UCSD-AML1 (cell line): ENCODE results near the gene MEGF11.
A peak's percentile ranks its signal among the peaks of the same experiment; 100 is the strongest.

Experiments used
- DNase-seq: peaks from one replicate; lab custom pipeline; 2025; ENCODE audit not compliant: unreplicated experiment; lab: John Stamatoyannopoulos, UW

Gene MEGF11

DNA sequence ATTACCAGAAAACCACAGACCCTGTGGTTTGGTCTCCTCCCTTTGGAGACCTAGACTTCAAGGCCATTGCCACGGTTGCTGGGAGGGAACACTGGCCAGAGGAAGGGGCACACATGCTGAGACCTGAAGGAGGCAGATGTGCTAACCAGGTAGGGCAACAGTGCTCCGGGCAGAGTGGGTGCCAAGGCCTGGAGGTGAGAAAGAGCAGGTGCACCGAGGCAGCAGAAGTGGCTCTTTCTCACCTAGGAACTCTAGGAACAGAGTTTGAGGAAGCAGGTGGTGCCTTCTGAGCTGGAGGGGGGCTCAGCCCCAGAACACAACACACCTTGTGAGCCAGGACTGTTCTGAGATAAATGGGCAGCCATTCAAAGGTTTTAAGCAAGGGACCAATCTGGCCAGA lies 106.1 kb downstream of the MEGF11 start:
- DNase-seq: peak; percentile 49

DNA sequence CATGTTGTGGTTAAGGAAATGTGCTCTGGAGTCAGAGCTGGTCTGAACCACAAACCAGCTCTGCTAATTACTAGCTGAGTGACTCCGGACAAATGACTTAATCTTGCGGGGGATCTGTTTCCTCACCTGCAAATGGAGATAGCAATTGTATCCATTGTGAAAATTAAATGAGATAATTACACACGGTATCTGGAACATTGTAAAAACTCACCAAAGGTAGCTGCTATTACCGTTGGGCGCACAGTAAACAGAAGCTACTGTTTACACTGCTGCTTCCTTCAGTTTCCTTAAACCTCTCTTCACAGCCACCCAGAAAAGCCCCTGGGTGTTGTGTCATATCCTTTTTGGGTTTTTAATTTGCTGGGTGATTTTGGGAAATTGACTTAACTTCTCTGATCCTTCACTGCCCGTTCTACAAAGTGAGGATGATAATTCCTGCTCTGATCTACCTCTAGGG lies 107.8 kb downstream of the MEGF11 start:
- no peak for DNase-seq

DNA sequence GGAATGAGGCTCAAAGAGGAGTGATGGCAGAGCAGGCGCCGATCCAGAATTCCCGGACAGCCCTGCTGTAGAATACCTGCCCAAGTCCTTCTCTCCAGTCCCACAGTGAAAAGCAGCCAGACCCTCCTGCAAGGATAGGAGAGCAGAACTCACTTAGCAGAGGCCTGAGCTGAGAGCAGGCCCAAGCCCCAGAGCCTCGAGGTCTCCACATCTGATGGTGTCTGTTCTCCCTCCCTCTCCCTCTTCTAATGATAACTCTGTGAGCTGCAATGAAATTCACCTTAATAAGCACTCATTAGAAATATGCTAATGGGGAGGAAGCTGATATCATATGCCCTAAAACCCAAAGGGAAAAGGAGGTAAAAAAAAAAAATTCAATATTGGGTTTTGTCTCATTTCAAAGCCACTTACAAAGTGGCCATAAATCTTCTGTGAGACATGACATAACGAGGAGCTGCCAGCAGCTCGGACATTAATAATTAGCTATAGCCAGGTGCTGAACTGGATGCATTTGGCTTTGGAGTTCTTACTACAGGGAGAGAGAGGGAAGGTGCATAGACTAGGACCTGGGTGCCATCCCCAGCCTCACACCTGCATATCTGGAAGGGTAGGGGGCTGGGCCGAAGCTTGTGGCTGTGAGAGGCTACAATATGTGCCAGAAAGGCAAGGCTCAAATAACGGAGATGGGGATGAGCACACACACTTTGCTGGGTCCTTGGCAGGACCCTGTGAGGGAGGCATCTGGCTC lies 108.4 kb downstream of the MEGF11 start:
- peak; percentile 32 for DNase-seq

DNA sequence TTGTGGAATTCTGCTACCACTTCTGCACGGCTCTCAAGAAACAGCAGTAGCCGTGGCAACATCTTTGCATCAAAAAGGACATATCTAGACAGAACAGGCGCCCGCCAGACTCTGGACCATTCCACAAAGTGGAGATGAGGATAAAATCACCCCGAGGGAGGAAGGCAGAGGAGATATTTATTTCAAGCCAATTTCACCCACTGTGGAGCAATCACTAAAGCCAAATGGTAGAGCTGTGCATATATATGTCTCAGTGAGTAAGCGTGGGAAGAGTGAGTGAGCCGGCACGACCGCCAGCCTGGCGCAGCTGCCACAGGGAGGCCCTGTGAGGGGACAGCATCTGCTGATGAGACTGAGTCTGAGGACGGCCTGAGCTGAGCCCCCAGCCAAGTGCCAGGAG lies 111.3 kb downstream of the MEGF11 start:
- no peak for DNase-seq

DNA sequence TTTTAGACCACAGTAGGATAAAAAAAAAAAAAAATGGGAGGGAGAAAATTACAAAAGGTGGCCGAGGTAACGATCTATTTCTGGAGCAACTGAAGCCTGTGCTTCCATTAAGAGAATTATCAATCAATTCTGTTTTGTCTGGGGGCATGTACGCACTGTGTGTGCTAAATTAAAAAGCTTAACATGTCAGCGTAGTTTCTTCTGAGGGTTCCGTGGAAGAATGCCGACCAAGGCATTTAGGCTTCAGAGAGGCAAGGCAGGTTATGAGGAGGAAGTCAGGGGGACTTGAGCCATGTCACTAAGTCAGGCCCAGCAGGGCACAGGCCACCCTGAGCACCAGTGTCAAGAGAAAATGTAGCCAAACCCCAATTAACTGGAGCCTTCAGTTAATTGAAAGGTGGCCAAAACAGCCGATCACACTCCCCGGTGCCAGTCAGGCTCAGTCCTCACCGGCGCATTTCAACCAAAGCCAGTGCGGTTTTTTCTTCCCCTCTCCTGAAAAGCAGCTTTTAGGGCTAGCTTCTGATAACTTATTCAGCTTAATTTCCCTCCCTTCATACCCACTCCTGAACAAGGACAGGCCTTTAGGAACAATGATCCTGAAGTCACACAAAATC lies 113.9 kb downstream of the MEGF11 start:
- no peak for DNase-seq

DNA sequence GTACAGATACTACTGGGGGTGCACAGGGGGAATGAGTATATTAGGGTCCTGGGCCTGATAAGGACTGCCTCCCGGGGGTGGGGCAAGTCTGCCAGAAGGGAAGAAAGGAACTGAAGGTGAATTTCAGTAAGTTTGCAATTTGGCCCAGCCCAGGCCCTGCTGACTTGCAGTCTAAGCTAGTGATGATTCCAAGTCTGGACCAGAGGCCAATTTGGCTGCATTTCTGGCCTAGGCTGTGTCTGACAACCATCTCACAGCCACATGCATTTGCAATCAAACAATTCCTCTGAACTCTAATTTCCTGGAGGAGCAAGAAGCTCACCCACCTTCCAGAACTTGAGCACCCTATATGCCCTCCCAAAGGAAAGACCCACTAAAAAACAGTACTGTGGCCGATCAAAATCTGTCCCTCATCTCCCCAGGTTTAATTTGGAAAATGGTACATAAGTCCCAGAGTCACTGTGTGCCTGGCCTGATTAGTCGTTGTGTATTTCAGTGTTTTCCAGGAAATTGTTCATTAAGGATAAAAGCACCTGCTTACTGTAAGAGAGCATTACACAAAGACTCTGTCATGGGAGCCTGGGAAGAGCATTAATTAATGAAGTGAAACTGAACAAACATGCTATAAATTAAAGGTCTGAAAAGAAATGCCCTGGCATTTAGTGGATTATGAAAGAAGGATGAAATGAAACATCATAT lies 114.5 kb downstream of the MEGF11 start:
- DNase-seq: no peak

DNA sequence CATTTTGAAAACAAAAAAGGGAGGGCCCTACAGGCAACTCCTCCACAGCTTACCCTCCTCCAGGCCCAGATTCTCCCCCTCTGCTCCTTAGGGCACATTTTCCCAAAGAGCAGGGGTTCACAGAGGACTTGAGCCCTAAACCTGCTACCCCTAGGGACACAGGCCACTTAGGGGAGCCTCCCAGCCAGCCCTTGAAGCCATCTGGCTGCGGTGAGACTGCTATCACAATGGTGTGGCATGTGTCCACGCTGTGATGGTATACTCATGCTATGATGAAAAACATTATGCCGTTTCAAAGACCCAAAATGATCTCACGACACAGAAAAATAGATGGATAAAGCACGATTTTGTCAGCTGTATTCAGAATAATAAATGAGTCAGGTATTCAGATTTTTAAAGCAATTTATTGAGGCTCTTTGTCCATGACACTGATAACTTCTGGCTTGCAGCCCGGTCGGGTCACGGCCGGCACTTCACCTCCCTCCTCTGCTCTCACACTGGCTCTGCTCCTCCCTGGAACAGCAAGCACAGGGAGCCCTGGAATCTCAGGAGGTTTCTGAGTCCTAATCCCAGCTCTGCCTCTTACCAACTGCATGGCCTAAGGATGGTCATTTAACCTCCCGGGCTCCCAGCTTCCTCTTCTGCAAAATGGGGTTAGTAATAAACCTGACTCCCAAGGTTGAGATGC lies 115.3 kb downstream of the MEGF11 start:
- DNase-seq: no peak

DNA sequence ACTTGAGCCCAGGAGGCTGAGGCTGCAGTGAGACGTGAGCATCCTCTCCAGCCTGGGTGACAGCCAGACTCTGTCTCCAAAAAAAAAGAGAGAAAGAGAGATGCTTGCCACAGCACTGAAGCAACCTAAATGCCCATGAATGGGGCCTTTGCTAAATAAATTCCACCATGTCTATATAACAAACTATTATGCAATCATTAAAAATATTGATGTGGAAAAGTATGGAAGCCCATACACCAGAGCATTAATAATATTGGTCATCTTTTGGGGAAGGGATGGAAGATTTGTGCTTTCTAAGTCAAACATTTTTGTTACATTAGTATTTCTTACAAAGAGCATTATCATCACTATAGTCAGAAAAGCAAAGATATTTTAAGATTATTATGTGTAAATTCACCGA lies 116.6 kb downstream of the MEGF11 start:
- no peak for DNase-seq

DNA sequence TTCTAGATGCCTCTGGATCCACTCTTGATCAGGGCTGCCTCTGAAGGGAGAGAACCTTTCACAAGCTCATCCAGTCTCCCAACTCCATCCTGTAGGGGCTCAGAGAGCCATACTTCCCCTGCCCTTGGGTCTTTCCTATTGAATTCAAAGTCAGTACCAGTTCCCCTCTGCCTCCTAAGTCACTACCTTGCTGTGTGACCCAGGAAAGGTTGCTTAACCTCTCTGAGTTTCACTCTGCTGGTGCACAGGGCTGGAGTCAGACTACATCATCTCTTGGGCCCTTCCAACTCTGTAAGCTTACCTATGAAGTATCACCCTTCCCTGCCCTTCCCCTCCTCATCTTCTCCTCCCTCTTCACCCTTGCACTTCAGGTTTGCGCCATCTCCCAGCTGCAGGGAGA lies 117.9 kb downstream of the MEGF11 start:
- no peak for DNase-seq

DNA sequence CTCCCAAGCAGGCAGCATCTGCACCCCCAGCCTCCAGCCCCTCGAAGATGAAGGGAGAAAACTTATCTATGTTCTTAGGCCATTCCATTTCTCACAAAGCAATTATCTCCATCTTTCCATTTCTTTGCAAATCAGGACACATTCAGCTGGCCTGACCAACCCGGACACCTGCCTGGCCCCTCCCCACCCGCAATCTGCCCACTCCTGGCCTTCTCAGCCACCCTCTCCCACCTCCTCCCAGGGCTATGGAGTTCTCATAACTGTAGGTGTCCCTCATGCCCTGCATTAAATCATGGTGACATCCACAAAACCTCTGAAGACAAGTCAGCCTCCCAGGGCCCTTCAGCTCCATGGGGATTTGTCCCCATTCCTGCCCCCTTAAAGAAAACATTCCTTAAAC lies 119.3 kb downstream of the MEGF11 start:
- DNase-seq: no peak

DNA sequence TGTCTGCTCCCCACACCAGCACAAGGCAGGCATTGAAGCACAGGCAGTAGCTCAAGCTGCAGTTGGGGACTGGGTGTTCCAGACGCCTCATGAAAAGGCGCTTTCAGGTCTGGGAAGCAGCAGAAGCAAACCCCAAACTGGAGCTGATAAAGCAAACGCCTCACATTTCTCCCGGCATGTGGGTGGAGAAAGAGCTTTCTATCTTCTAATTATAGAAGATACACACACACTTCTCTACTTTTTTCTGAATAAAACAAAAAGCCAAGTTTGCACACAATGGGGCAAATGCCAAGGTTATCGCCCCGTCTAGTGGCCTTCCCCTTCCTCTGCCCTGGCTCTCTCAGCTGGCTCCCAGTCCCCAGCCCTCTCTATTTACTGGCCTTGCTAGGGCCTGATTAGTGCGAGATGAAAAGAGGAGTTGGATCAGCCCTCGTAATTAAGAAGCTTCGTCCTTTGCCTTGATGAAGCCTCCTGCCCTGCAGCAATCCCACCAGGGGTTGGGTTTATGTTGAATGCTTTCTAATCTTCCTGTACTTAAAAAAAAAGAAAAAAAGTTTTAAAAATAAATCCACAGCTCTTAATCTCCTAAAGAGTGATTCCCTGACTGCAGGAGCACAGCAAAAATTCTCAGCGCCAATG lies 120.2 kb downstream of the MEGF11 start:
- no peak for DNase-seq

DNA sequence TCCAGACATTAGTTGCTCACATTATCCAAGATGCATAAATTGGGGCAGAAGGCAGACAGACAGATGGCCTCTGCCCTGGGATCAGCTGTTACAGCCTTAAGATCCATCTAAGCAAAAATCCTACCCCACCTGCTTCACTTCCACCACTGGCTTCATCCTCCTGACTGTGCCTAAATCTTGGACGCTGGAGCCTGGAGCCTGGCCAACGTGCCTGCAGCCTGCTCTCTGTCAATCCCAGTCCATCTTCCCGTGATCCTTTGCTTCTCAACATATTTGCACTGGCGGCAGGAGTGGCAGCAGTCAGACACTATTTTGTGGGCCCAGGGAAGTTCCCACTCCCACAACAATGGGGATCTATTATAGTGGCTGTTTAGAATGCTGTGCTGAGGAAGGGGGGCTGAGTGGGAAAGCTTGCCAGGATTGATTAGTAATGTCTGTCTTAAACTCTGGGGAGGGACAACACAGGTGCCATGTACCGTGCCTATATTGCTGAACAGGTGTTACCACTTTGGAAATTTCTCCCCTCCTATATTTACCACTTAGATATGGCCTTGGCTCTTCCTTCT lies 121.2 kb downstream of the MEGF11 start:
- no peak for DNase-seq

DNA sequence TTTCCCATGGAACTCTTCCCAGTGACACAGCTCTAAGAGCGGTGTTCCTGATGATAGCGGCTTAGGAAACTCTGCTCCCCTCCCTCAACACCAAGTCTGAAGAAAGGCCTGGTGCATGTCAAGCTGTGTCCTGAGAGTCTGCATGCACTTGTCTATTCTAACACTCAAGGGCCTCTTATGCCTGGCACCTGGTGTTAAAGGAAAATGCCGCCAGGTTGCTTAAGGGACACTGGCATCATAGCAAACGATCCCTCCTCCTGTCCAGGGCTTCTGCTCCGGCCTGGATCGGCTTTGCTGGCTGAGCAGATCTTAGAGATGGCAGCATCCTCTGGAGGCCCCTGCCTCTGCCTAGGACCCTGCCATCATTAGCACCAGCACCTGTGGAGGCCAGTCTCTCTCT lies 121.7 kb downstream of the MEGF11 start:
- no peak for DNase-seq

DNA sequence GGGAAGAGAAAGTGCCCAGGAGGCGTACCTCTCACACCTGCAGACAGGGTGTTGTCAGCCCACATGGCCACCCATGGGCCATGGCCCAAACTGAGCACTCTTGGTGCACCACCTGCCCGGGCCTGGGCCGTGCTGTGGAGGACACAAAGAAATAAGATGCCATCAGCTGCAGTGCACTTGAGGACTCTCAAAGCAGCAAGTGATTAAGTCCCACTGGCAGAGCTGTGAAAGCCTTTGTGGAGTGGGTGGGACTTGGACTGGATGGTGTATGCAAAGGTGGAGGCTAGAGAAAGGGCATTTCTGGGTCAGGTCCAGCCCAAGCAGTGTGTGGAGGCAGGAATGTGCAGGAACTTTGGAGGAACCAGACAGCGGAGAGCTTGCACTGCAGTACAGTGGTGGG lies 122.3 kb downstream of the MEGF11 start:
- no peak for DNase-seq

DNA sequence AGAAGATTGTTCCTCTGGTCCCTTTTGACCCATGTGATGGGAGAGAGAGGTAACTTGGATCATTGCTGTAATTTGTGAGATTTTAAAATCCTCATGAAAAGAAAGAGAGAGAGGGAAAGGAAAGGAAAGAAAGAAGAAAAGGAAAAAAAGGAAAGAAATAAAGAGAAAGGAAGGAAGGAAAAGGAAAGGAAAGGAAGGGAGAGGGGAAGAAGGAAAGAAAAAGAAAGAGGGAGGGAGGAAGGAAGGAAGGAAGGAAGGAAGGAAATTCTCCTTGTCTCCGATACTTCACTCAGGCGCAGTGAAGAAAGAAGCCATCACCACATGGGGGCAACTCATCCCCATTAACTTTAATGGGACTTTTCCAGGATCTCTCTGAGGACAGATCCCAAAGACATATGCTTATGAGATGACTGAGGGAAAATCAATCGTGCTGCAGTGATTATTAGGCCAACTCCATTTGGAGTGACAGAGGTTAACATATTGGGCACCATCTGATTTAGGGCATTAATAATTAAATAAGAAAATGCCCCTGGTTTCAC lies 123.0 kb downstream of the MEGF11 start:
- no peak for DNase-seq

DNA sequence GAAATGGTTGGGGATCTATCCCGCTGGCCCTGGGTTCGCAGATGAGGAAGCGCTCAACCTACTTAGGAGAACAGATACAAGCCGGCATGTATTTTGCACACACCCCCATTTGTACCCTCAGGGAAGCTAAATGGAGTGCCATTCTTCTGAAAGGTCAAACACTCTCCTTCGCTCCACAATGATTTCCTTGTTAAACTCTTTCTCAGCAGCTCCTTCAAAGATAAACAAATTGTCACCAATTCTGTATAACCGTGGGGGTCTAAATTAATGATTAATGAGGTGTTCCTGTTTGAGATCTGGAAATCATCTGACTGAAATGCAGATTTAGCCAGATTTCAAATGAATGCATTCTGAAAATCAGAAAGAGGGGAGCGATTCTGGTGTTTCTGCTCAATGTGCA lies 124.0 kb downstream of the MEGF11 start:
- no peak for DNase-seq

DNA sequence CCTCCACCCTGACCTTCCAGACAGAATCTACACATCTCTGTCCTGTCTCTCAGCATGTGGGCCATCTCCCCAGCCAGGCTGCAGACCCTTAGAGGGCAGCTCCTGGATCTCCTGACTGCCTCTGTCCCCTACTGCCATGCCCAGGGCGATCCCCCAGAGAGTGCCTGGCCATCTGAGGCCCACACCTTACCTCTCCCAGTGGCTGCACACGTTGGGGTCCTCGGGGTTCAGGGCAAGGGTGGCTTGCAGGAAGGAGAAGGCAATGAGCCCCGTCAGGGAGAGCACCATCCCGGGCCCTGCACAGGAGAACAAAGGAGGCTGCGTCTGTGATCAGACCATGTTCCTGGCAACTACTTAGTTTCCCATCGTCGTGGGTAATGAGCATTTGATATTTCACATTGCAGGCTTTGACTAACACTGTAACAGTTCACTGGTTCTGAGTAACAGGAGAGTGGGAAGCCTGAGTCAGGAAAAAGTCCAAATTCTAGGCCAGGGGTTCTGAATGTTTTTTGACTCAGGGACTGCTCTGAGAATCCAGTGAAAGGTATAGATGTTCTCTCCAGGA lies 125.4 kb downstream of the MEGF11 start:
- no peak for DNase-seq

DNA sequence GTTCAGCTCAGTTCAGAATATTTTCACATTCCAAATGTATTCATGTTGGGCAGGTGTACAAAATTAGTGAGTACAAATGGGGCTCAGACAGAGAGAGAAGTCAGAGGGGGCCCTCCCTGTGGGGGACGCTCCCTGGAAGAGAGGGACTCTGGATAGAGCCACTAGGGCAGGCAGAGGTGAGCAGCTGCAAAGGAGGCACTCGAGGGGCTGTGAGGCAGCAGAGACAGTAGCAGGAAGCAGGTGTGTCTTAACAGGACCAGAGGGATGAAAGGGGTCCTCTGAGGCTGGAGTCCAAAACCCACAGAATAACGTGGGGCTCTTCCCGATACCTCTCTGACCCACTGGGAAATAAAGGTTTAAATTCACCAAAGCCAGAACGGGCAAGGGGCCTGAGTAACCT lies 127.1 kb downstream of the MEGF11 start:
- no peak for DNase-seq

DNA sequence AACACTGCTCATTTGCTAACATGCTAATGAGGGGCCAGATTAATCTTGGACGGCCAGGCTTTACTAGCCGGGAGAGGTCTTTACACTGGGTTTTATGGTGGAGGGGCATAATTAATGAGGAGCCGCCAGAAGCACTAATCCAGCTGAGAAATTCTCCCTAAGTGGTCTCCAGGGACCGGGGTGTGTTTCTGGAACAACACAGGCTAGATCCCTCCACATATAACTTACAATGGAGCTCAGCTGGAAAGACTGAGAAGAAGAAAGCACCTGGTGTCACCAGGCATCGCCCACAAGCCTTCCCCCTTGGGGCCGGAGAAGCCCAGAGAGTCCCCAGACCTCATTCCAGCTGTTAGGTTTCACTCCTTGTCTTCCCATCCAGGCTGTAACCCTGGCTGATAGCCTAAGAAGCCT lies 127.5 kb downstream of the MEGF11 start:
- no peak for DNase-seq

DNA sequence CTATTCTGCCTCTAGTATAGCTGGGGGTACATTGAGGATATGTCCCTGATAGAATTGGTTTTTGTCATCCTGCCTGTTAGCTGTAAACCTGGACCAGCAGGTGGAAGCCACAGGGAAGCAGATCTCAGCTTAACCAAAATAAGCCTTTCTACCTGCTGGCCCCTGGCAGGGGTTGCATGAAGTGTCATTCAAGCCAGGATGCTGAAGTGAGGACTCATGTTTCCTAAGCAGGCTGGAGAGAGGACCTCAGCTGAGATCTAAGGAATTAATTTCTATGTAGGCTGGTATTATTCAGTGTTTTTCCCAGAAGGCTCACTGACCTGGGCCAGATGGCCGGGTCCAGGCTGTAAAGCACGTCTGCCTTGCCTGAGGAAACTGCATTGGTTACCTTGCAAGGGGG lies 128.9 kb downstream of the MEGF11 start:
- no peak for DNase-seq
